GM12892 (cell line): ENCODE measurements around the gene REV1.

Experiments
- POLR2A ChIP-seq: IDR thresholded peaks from 2 replicates; pipeline ENCODE4 v1.6.1; 2011; ENCODE audit warnings: low read depth, low read length, control low read depth
- POLR2AphosphoS5 ChIP-seq: IDR thresholded peaks from 2 replicates; pipeline ENCODE4 v1.6.1; 2011; ENCODE audit warnings: low read depth, low read length, control low read depth
- TAF1 ChIP-seq: IDR thresholded peaks from 2 replicates; pipeline ENCODE4 v1.6.1; 2011; ENCODE audit warnings: low read depth, mild to moderate bottlenecking, control low read depth, low read length, borderline replicate concordance

DNA sequence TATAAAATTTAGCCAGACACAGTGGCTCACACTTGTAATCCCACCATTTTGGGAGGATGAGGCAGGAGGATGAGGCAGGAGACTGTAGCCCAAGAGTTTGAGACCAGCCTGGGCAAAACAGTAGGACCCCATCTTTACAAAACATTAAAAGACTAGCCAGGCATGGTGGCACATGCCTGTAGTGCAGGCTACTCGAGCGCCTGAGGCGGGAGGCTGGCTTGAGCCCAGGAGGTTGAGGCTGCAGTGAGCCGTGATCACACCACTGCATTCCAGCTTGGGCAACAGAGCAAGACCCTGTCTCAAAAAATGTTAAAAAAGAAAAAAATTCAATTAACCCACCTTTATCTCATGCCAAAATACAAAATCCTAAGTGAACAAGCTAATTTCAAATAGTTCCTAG is 4.0 kb downstream of the REV1 start:
- TF ChIP-seq POLR2A (no peak), TAF1 (no peak), POLR2AphosphoS5 (no peak)
